Measurements from ENCODE around the gene BUD13. TPM values are rescaled to one million over a fixed set of nuclear protein-coding genes. Genes with fewer than 3 reads are reported as not detected.

Gene BUD13
- polyA plus RNA-seq, 1 donor from 2014 or later = 19.1 TPM

GRCh38 chr11:116750070-116750718 is 22.6 kb downstream of the BUD13 start:
- H3K4me3 ChIP-seq (ENCODE audit: low read length) = no peak overlapping the region
- H2AFZ ChIP-seq (ENCODE audit: low read depth, low read length) = no peak overlapping the region
- no peak overlapping the region for H3K4me2 ChIP-seq (ENCODE audit: low read length)
- H3K9ac ChIP-seq (ENCODE audit: low read length) = no peak overlapping the region
- H4K20me1 ChIP-seq (ENCODE audit: insufficient read depth) = no peaks in the 10 kb centered on the region
- H3F3A ChIP-seq (ENCODE audit: insufficient read depth, low read length, poor library complexity, severe bottlenecking) = no peaks in the 10 kb centered on the region
- H3K79me2 ChIP-seq (replicated peaks; ENCODE audit: insufficient read depth, low read length) = no peaks in the 10 kb centered on the region
- H3K36me3 ChIP-seq (ENCODE audit: insufficient read depth, low read length) = peaks cover 4% of the 10 kb centered on the region
- H3K27ac ChIP-seq (ENCODE audit: low read length) = no peak overlapping the region
- H3K9me3 ChIP-seq (ENCODE audit: low read length) = no peaks in the 10 kb centered on the region
- TF ChIP-seq TAF1 (IDR thresholded peaks at IDR 0.05; ENCODE audit: low read depth) (no peak), CTCF (IDR thresholded peaks at IDR 0.05; ENCODE audit: poor library complexity, severe bottlenecking) (no peak), RAD21 (conservative IDR thresholded peaks at IDR 0.05) (no peak), EP300 (conservative IDR thresholded peaks at IDR 0.05; ENCODE audit: poor library complexity, severe bottlenecking) (no peak), EZH2 (IDR thresholded peaks at IDR 0.05; ENCODE audit: borderline replicate concordance, insufficient read depth, low read length, poor library complexity, severe bottlenecking) (no peak), REST (IDR thresholded peaks at IDR 0.05; ENCODE audit: borderline replicate concordance) (no peak), MXI1 (conservative IDR thresholded peaks at IDR 0.05; ENCODE audit: poor library complexity, severe bottlenecking) (no peak), SMC3 (conservative IDR thresholded peaks at IDR 0.05; ENCODE audit: poor library complexity) (no peak)
- no peaks in the 10 kb centered on the region for H3K27me3 ChIP-seq (ENCODE audit: insufficient read depth, low read depth, low read length)
- no peaks in the 10 kb centered on the region for H3K9me2 ChIP-seq (ENCODE audit: insufficient read depth, low read length)

- H3K27me3 ChIP-seq (ENCODE audit: insufficient read depth, low read depth, low read length) = no peaks in the 10 kb centered on the region
- no peak overlapping the region for H3K4me3 ChIP-seq (ENCODE audit: low read length)
- no peak for TF ChIP-seq TAF1 (IDR thresholded peaks at IDR 0.05; ENCODE audit: low read depth)
- TF ChIP-seq EZH2 (IDR thresholded peaks at IDR 0.05; ENCODE audit: borderline replicate concordance, insufficient read depth, low read length, poor library complexity, severe bottlenecking) = no peak
- no peak for TF ChIP-seq POLR2AphosphoS5 (IDR thresholded peaks at IDR 0.05)
- no peak for TF ChIP-seq REST (IDR thresholded peaks at IDR 0.05; ENCODE audit: borderline replicate concordance)
- no peak for TF ChIP-seq MXI1 (conservative IDR thresholded peaks at IDR 0.05; ENCODE audit: poor library complexity, severe bottlenecking)
- no peak for TF ChIP-seq CTCF (IDR thresholded peaks at IDR 0.05; ENCODE audit: poor library complexity, severe bottlenecking)
- TF ChIP-seq SMC3 (conservative IDR thresholded peaks at IDR 0.05; ENCODE audit: poor library complexity) = no peak
- no peak for TF ChIP-seq EP300 (conservative IDR thresholded peaks at IDR 0.05; ENCODE audit: poor library complexity, severe bottlenecking)
- no peak for TF ChIP-seq RAD21 (conservative IDR thresholded peaks at IDR 0.05)
- H3K9me3 ChIP-seq (ENCODE audit: low read length) = no peaks in the 10 kb centered on the region
- no peaks in the 10 kb centered on the region for H3K79me2 ChIP-seq (replicated peaks; ENCODE audit: insufficient read depth, low read length)
- H3K27ac ChIP-seq (ENCODE audit: low read length) = no peak overlapping the region
- H3K4me2 ChIP-seq (ENCODE audit: low read length) = no peak overlapping the region
- no peaks in the 10 kb centered on the region for H3K36me3 ChIP-seq (ENCODE audit: insufficient read depth, low read length)
- no peaks in the 10 kb centered on the region for H4K20me1 ChIP-seq (ENCODE audit: insufficient read depth)
- H3K9ac ChIP-seq (ENCODE audit: low read length) = no peak overlapping the region
- no peak overlapping the region for H2AFZ ChIP-seq (ENCODE audit: low read depth, low read length)
- no peaks in the 10 kb centered on the region for H3K9me2 ChIP-seq (ENCODE audit: insufficient read depth, low read length)
- no peaks in the 10 kb centered on the region for H3F3A ChIP-seq (ENCODE audit: insufficient read depth, low read length, poor library complexity, severe bottlenecking)
These were observed 30.7 kb downstream of the BUD13 start for GRCh38 chr11:116742104-116742503.
